ENCODE data around the gene THAP2.

THAP2 gene

DNA sequence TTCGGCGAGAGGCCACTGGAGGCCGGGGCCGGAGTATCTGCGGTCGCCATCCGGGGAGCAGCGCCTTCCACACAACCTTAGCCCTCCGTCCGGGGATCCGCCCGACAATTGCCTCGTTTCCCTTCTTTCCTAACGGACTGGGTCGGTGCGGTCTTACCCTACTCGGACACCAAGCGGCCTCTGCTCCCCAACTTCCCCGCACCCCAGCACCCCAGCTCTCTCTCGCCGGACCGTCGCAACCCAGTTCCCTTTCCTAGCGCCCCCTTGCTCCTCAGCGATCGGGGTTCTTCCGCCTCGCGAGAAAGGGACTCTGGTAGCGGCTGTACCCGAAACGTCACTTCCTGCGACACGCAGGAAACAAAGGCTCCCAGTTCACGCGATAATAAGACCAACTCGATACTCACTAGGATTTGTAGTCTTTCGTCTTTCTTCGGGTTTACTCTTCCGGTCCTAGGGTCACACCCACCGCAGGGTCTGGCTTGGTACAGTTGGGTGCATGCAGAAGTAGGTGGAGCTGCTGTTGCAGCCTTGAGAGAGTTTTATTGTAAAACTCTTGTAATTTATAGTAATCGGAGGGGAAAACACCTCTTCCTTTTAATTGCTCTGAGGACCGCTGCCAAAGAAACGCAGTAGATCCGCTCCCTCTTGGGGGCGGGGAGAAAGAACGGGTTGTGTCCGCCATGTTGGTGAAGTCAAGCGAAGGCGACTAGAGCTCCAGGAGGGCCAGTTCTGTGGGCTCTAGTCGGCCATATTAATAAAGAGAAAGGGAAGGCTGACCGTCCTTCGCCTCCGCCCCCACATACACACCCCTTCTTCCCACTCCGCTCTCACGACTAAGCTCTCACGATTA, at the start of gene THAP2, which contains the start of gene ZFC3H1:
Gene THAP2, plus strand, starts transcription at position 741 of the 850 bp plus-strand sequence. CDS start 209 bp downstream, outside the sequence.
Gene ZFC3H1, minus strand, starts transcription at position 288 of the 850 bp plus-strand sequence. Its CDS starts 238 bp downstream, at position 50.
- TF ChIP-seq, protein P1, sequence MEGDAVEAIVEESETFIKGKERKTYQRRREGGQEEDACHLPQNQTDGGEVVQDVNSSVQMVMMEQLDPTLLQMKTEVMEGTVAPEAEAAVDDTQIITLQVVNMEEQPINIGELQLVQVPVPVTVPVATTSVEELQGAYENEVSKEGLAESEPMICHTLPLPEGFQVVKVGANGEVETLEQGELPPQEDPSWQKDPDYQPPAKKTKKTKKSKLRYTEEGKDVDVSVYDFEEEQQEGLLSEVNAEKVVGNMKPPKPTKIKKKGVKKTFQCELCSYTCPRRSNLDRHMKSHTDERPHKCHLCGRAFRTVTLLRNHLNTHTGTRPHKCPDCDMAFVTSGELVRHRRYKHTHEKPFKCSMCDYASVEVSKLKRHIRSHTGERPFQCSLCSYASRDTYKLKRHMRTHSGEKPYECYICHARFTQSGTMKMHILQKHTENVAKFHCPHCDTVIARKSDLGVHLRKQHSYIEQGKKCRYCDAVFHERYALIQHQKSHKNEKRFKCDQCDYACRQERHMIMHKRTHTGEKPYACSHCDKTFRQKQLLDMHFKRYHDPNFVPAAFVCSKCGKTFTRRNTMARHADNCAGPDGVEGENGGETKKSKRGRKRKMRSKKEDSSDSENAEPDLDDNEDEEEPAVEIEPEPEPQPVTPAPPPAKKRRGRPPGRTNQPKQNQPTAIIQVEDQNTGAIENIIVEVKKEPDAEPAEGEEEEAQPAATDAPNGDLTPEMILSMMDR (IDR thresholded peaks at IDR 0.05; ENCODE audit: insufficient read depth, missing control alignments): peak; percentile 26
- DNase-seq (ENCODE audit: insufficient read length, low spot score) (peak; percentile 30), FAIRE-seq (peak; percentile 64)

DNA sequence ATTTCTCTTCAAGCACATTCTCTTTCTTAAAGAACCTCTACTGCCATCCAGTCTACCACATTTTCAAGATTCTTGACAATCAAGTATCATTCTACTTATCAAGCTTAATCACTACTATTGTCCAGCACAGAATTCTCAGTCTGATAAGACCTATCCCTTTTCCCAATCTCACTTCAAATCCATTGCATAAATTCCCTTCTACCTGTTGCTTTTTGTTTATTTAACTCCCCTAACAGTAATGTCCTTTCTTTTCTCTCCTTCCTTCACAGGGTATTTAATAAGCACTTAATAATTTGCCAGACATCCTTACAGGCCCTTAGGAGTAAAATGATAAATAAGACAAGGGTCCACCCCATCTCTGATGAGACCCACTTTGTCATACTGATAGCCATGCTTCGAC, 42.2 kb upstream of the THAP2 start:
- FAIRE-seq: no peak
- DNase-seq (ENCODE audit: insufficient read length, low spot score): no peak
- TF ChIP-seq, protein P1 (IDR thresholded peaks at IDR 0.05; ENCODE audit: insufficient read depth, missing control alignments): no peak

DNA sequence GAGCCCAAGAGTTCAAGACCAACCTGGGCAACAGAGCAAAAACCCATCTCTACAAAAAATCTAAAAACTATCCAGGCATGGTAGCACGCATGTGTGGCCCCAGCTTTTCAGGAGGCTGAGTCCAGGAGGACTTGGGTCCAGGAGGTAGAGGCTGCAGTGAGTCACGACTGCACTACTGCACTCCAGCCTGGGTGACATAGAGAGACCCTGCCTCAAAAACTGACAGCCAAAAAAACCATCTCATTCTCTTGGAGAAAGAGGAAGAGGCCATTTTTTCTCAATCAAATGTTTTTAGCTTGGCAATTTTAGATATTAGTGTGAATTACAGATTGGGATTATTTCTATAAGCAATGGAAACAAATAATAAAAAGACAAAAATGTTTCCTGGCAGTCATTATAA, 38.6 kb upstream of the THAP2 start:
- TF ChIP-seq, protein P1 (IDR thresholded peaks at IDR 0.05; ENCODE audit: insufficient read depth, missing control alignments): no peak
- FAIRE-seq: no peak
- DNase-seq (ENCODE audit: insufficient read length, low spot score): no peak

DNA sequence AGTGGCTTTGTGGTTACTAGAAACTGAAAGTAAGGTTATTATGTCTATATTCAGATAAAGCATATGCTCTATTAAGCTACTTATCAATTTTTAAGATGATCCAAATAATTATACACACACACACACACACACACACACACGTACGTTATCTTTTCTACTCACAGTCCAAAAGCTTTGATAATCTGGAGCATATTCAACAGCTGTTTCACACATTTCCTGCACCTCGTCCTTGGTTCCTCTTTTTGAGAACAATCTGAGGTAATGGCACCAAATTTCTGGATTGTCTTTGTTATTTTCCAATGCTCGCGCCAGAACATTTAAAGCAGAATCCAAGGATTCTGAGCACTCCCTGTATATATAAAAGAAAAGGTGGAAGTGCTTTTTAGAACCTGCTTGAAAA, 38.0 kb upstream of the THAP2 start:
- TF ChIP-seq, protein P1 (IDR thresholded peaks at IDR 0.05; ENCODE audit: insufficient read depth, missing control alignments): no peak
- no peak for DNase-seq (ENCODE audit: insufficient read length, low spot score)
- no peak for FAIRE-seq

DNA sequence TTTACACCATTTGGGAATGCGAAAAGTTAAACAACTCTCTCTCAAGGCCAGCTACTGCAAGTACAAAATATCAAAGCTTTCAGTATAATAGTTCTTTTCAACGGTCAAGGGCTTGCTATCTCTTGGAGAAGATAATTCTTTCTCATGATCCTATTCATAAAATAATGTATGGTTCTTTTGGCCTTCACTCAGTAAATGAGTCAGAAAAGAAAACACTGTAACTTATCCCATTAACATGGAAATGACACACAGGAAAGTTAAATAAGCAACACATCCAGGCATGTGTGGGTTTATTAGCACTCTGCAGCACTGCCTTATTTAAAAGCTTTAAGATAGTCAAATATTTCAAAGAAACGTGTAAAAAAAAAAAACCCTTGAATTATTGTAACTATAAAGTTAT, 37.3 kb upstream of the THAP2 start:
- TF ChIP-seq, protein P1 (IDR thresholded peaks at IDR 0.05; ENCODE audit: insufficient read depth, missing control alignments): no peak
- FAIRE-seq (peak; percentile 32), DNase-seq (ENCODE audit: insufficient read length, low spot score) (no peak)

DNA sequence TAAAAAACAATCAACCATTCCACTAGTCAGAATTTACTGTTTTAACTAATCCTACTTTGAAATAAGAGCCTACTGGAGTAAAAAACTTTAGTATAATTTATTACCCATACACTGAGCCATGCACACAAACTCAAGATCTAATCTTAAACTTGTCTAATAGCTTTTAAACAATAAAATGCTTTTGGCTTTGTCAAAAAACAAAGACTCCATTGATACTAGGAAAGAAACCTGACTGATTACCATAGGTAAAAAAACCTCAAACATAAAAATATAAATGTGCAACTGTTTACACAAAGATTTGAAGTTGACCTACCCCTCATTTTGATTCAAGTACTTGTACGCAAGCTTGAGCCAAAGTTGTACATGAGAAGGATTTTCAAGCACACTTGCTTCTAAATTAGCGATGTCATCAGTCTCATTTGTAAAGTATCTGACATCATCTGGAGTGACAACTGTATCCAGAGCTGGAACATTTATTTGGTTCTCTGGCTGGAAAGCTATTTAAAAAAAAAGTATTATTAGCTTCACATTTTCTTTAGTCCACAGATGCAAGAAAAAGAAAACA, 36.6 kb upstream of the THAP2 start:
- DNase-seq (ENCODE audit: insufficient read length, low spot score) (no peak), FAIRE-seq (no peak)
- TF ChIP-seq, protein P1 (IDR thresholded peaks at IDR 0.05; ENCODE audit: insufficient read depth, missing control alignments): no peak

DNA sequence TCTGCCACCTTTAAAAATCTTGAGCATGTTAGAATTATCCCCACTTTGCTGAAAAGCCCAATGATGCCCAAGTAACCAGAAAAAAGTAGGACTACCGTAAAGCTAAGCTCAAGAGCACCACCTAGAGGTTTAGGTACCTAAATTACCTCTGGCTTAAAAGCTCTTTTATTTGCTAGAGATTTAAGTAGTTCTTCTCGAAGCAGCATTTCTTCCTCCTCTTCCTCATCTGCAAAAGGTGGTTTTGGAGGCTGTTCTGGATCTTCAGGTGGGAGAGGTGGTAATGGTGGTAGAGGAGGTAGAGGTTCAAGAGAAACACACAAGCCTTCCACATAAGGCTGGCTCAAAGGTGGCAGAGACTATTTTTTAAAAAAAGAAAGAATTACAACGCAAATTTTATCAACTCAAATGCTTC, 27.4 kb upstream of the THAP2 start:
- TF ChIP-seq, protein P1 (IDR thresholded peaks at IDR 0.05; ENCODE audit: insufficient read depth, missing control alignments): peak; percentile 80
- DNase-seq (ENCODE audit: insufficient read length, low spot score) (no peak), FAIRE-seq (peak; percentile 16)
